Right renal pelvis (tissue), 4 donors: Measurements from ENCODE around the gene KCNC4. TPM values are rescaled to one million over a fixed set of nuclear protein-coding genes. Genes with fewer than 3 reads are reported as not detected.
A peak's percentile ranks its signal among the peaks of the same experiment; 100 is the strongest.

Experiments used
- DNase-seq, 4 donors: peaks; one replicate each; pipeline ENCODE4 v3.0.0-alpha.2; 2013; ENCODE audit warnings: low read depth in 4 of 4, low spot score in 3 of 4, missing footprints in 1 of 4
- polyA plus RNA-seq, 4 donors: library from polyadenylated mRNA; unstranded; fragments of 120-200 nt; gene quantifications; one replicate each; pipeline ENCODE4 v1.2.1, GENCODE V29; 2013; ENCODE audit not compliant: insufficient read length in 4 of 4

The KCNC4 gene
- 1 to 10 TPM; 4.9 to 7.1 (median 5.6) TPM for polyA plus RNA-seq

GRCh38 chr1:110209715-110210603 is at the start of gene KCNC4:
Gene KCNC4 (plus strand): TSS chr1:110210314. CDS start chr1:110211500, 1,186 bp downstream.
- no peak for DNase-seq

- no peak for DNase-seq
These were observed 49.5 kb upstream of the KCNC4 start for GRCh38 chr1:110160538-110161100.

GRCh38 chr1:110161165-110161564 is 48.9 kb upstream of the KCNC4 start:
- DNase-seq: no peak

DNA sequence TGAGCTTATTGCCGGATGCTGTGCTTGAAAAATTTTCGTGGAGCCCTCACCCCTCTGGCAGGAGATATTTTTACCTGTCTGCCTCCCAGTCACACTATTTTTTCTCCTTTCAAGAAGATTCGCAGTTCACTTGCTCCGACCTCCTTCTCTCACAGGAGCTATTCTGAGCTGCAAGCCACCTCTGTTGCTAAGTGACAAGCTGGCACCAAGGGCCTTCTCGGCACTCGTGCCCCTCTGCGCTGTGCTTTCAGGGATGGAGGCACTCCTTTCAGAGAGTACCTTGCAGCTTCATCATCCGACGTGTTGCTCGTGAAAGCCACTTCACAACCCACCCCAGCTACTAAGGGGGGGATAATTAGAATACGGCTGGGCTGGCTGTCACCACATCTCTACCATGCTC is 48.3 kb upstream of the KCNC4 start:
- DNase-seq: no peak

DNA sequence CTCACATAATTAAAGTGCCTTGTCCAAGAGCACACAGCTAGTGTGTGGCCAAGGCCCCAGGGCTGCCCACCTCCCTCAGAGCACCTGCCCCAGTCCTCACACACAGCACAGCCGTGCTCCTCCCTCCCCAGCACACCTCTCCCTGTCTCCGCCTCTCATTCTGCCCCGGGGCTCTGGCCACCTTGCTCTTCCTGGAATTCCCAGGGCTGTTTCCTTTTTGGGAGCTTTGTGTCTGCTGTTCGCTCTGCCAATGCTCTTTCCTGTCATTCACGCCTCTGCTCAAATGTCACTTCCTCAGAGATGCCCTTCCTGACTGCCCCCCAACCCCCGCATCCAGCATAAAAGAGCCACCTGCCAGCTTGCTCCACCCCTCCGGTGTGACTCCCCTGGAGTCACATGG is 46.5 kb upstream of the KCNC4 start:
- DNase-seq: no peak

DNA sequence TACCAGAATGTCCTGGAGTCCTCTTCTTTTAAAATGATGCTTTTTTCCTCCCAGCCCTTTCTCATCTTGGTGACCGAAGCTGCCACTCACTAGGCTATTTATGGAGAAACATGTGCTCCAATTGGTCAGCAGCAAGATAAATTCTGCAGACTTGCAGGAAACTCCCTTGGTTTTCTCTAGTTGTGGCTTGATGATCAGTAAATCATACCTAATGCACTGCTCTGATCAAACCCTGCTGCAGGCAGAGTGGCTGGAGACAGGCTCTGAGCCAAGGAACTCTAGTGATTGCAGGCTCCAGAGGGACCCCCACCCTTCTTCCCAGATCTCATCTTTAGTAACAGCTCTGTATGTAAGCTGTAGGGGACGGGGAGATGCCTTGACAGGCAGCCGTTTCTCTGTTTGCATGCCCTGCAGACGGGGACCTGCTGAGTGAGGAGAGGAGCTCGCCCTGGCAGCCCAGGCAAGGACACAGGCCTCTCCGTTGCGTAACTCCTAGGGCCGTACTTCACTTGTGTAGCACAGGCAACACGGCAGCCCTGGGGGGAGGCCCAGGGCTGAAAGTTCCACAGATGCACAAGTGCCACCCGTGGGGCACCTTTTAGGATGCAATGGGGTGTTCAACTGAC is 45.3 kb upstream of the KCNC4 start:
- no peak for DNase-seq

GRCh38 chr1:110165761-110166231 is 44.3 kb upstream of the KCNC4 start:
- no peak for DNase-seq

GRCh38 chr1:110166861-110167260 is 43.3 kb upstream of the KCNC4 start:
- DNase-seq: no peak

DNA sequence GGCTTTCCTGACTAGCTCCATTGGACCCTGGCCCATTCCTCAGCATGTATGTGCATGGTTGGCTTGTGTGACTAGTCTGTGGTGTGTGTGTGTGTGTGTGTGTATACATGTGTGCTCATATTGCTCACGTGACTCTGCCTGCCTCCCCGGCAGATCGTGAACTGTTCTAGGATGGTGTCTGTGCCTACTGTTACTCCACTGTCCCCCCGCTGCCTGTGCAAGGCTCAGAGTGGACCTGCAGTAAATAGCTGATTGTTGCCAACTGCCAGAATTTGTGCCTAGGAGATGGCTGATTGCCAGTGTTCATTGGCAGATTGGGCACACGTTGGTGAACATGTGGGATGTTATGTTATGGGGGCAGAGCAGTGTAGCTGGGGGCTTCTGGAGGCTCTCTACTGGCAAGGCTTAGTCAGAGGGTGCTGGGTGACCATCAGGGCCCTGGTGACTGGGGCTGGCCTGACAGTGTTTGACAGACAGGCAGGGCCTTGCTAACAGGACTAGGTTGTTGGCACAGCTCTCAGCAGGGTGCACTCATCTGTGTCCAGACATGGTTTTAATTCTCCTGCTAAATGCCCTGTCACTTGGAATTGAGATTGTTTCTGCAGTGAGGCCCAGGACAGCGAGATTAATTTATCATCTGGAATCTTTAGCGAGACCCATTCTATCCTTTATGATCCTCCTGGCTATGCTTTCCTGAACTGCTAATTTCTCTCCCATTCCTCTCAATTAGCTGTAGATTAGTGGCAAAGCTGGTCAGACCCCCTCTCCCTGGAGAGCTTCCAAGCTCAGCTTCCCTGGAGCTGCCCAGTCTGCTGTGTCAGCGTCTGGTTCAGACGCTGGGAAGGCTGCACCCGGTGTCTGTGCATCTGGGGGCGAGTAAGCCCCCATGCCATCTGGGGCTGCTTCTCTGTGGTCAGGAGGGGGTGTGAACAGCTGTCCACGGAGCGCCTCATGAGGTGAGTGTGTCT is 39.1 kb upstream of the KCNC4 start:
- no peak for DNase-seq

DNA sequence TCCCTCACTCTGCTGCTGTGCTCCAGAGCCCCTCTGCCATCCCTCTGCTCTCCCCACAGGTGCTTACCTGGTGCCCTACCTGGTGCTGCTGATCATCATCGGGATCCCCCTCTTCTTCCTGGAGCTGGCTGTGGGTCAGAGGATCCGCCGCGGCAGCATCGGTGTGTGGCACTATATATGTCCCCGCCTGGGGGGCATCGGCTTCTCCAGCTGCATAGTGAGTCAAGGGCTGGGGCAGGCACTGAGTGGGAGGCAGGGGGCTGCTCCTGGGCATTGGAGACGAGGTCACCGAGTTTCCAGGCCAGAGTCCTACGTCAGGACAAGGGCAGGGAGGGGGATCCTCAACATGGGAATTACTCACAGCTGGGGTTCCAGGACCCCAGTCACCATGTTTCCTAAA is 38.1 kb upstream of the KCNC4 start:
- DNase-seq: no peak

DNA sequence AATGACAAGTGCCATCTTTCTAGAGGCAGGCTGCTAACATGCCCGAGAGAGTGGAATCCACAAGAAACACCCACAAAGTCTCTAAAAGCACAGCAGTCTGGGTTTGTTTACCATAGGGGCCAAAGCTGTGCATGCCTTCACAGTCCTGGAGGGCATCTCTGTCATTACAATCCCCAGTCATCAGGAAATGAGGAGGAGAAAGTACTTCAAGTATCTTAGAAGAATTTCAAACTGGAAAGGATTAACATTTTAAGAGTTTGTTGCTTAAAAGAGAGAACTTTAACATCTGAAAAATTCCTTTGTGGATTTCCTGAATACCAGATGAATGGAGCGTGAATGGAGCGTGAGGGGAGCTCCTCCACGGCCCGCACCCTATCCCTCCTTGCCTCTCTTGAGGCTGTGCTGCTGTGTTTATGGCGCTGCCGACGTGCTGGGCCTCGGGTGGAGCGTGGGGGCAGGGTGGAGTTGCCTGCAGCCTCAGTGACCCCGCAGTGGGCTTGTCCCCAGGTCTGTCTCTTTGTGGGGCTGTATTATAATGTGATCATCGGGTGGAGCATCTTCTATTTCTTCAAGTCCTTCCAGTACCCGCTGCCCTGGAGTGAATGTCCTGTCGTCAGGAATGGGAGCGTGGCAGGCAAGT is 36.5 kb upstream of the KCNC4 start:
- DNase-seq: no peak

DNA sequence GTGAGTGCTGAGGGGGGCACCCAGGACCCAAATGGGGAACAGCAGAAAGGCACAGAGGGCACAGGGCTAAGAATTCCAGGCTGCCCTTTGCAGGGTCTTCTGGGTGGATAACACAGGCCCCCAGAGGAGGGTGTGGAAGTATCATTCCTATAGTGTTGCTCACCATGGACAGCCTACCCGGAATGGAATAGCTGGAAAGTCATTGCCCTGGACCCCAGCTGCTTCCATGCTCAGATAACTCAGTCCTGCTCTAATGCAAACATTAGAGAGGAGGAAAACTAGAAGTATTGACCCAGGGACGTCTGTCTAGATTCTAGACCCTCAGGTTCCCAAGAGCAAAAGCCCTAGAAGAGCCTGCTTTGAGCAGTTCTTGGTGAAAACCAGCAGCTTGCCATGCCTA is 35.2 kb upstream of the KCNC4 start:
- DNase-seq: no peak

DNA sequence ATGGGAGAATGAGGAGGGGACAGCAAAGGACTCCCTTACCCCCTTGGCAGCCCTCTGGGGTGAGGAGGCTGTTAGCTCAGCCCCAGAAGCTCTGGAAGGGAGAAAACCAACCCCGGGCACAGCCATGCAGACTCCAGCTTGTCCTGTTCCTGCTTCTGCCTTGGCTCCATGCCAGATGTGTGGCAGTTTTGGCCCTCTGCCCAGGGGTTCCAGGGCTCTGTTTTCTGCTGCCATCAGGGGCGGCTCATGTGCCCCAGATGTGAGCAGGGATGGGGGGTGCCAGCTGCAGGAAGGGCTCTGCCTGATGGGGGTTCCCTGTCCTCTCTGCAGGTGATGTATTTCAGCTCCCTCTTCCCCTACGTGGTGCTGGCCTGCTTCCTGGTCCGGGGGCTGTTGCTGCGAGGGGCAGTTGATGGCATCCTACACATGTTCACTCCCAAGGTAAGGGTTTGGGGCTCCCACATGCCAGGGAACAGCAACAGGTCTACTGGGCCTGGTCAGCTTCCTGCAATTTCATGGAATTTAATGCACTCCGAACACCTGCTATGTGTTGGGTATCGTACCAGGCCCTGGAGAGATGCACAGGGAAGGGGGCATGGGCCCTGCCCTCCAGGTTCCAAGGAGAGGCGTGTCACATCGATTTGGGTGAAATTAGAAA is 33.7 kb upstream of the KCNC4 start:
- peak in 2 of 4 donors; percentile 20 to 22 for DNase-seq

GRCh38 chr1:110177775-110178174 is 32.3 kb upstream of the KCNC4 start:
- DNase-seq: no peak

GRCh38 chr1:110183642-110184167 is 26.4 kb upstream of the KCNC4 start:
- DNase-seq: no peak

DNA sequence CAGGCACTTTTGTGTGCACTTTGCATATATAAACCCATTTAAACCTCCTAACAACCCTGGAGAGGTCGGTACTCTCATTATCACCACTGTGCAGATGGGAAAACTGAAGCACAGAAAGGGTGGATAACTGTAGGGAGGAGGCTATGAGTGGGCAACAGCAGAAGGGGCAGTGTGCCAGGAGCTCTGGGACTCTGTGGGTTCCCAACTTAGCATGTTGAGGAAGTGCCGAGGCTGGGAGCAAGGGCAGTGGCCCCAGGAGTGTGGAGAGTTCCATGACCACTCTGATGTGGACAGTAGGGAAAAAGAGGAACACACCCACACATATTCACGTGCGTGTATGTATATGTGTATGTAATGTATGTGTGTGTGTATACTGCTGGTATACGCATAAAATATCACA is 25.7 kb upstream of the KCNC4 start:
- DNase-seq: no peak

GRCh38 chr1:110185181-110185580 is 24.9 kb upstream of the KCNC4 start:
- DNase-seq: no peak

DNA sequence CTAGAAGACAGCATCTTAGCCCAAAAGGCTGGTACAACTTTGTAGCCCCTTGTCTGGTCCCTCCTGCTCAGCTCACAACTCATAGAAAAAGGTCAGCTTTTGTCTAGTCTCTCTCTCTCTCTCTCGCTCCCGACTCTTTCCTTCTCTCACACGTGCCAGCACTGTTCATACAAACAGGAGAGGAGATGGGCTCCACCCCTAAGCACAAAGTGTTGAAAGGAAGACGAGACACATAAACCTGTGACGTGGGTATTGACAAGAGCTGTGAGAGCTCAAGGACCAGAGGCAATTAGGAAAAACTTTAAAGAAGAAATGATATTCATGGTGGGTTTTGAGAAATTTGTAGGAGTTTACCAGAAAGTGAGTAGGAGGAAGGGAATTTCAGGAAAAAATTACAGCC is 23.6 kb upstream of the KCNC4 start:
- DNase-seq: no peak
